GM20000 (cell line): ENCODE data around the gene CCDC57.

Experiments used
- DNase-seq: peaks from one replicate; pipeline ENCODE4 v3.0.0; 2012; ENCODE audit warnings: low spot score
- CTCF ChIP-seq: IDR thresholded peaks from 2 replicates; pipeline ENCODE4 v1.5.1; 2012; ENCODE audit warnings: mild to moderate bottlenecking, control low read depth; ENCODE audit errors: extremely low read depth, missing control alignments

CCDC57 gene

GRCh38 chr17:82186221-82186620 is 26.4 kb downstream of the CCDC57 start:
- no peak for TF ChIP-seq CTCF
- DNase-seq = no peak

GRCh38 chr17:82184761-82185160 is 27.9 kb downstream of the CCDC57 start:
- no peak for DNase-seq
- TF ChIP-seq CTCF = no peak

GRCh38 chr17:82180776-82181528 is 31.7 kb downstream of the CCDC57 start:
- no peak for DNase-seq
- no peak for TF ChIP-seq CTCF

GRCh38 chr17:82179946-82180475 is 32.6 kb downstream of the CCDC57 start:
- DNase-seq = no peak
- TF ChIP-seq CTCF = no peak

GRCh38 chr17:82179412-82179811 is 33.2 kb downstream of the CCDC57 start:
- no peak for DNase-seq
- no peak for TF ChIP-seq CTCF

- DNase-seq = no peak
- TF ChIP-seq CTCF = no peak
Observed at GRCh38 chr17:82178499-82179261, 34.0 kb downstream of the CCDC57 start.
